ENCODE data around the gene CCDC51. TPM values are rescaled to one million over a fixed set of nuclear protein-coding genes. Genes with fewer than 3 reads are reported as not detected.

Gene CCDC51
- total and polyA plus RNA-seq, 2 experiments from 2014 or later, result 20.8 to 24.1 TPM

GRCh38 chr3:48418140-48418539 lies 21.8 kb downstream of the CCDC51 start:
- H3K36me3 Mint-ChIP-seq (ENCODE audit: low read depth), result peaks cover 76% of the 10 kb centered on the region
- Histone ChIP-seq H4K20me1 (replicated peaks; ENCODE audit: insufficient read depth) (peaks cover 14% of the 10 kb centered on the region; the same call in 1 of the 2 replicates), H3K79me2 (replicated peaks; ENCODE audit: insufficient read depth) (peaks cover 12% of the 10 kb centered on the region), H3K4me3 (no peak overlapping the region), H3K9me2 (ENCODE audit: insufficient read depth) (no peaks in the 10 kb centered on the region), H3K4me1 (ENCODE audit: insufficient read depth) (no peaks in the 10 kb centered on the region), H3K4me2 (no peak overlapping the region), H3K27me3 (ENCODE audit: insufficient read depth) (no peaks in the 10 kb centered on the region), H3K36me3 (ENCODE audit: insufficient read depth) (peaks cover 11% of the 10 kb centered on the region; the same call in 1 of the 2 replicates), H3F3A (replicated peaks; ENCODE audit: low read depth) (no peaks in the 10 kb centered on the region), H3K27ac (ENCODE audit: low read depth) (no peak overlapping the region), H2AFZ (no peak overlapping the region)
- H3K27ac Mint-ChIP-seq, result no peak overlapping the region
- ATAC-seq, result no peak
- H3K9me3 Mint-ChIP-seq, result no peaks in the 10 kb centered on the region
- H3K4me1 Mint-ChIP-seq, result 0 out of 3 replicates have a peak, but pooled peaks cover 3% of the 10 kb centered on the region
- peaks cover 15% of the 10 kb centered on the region for H3K27me3 Mint-ChIP-seq (ENCODE audit: insufficient read depth, low read depth, poor library complexity)
- no peak overlapping the region for H3K4me3 Mint-ChIP-seq
- TF ChIP-seq POLR2AphosphoS5 (IDR thresholded peaks at IDR 0.05; ENCODE audit: low read depth), result no peak
- DNase-seq (ENCODE audit: low spot score), result no peak

- Histone ChIP-seq H4K20me1 (replicated peaks; ENCODE audit: insufficient read depth) (peaks cover 12% of the 10 kb centered on the region; the same call in 1 of the 2 replicates), H3K27me3 (ENCODE audit: insufficient read depth) (no peaks in the 10 kb centered on the region), H2AFZ (no peak overlapping the region), H3K27ac (ENCODE audit: low read depth) (no peak overlapping the region), H3K79me2 (replicated peaks; ENCODE audit: insufficient read depth) (peaks cover 6% of the 10 kb centered on the region), H3K4me2 (no peak overlapping the region), H3K36me3 (ENCODE audit: insufficient read depth) (peaks cover 11% of the 10 kb centered on the region; the same call in 1 of the 2 replicates), H3K4me3 (no peak overlapping the region), H3K9me2 (ENCODE audit: insufficient read depth) (no peaks in the 10 kb centered on the region), H3F3A (replicated peaks; ENCODE audit: low read depth) (no peaks in the 10 kb centered on the region), H3K4me1 (ENCODE audit: insufficient read depth) (no peaks in the 10 kb centered on the region)
- no peaks in the 10 kb centered on the region for H3K4me1 Mint-ChIP-seq
- peaks cover 16% of the 10 kb centered on the region for H3K27me3 Mint-ChIP-seq (ENCODE audit: insufficient read depth, low read depth, poor library complexity)
- no peak overlapping the region for H3K27ac Mint-ChIP-seq
- ATAC-seq (no peak), DNase-seq (ENCODE audit: low spot score) (no peak)
- H3K4me3 Mint-ChIP-seq, result no peak overlapping the region
- peaks cover 77% of the 10 kb centered on the region for H3K36me3 Mint-ChIP-seq (ENCODE audit: low read depth)
- TF ChIP-seq POLR2AphosphoS5 (IDR thresholded peaks at IDR 0.05; ENCODE audit: low read depth) (no peak), REST (IDR thresholded peaks at IDR 0.05; ENCODE audit: unreplicated experiment) (no peak), ZNF462 (CRISPR knock-in tag; IDR thresholded peaks at IDR 0.05) (no peak), CTCF (conservative IDR thresholded peaks at IDR 0.05; ENCODE audit: low read depth in 2 of 2) (no peak), ZNF331 (CRISPR knock-in tag; IDR thresholded peaks at IDR 0.05; ENCODE audit: low read depth) (no peak), STAT1 (IDR thresholded peaks at IDR 0.05; ENCODE audit: unreplicated experiment) (no peak), EZH2phosphoT487 (IDR thresholded peaks at IDR 0.05; ENCODE audit: unreplicated experiment) (no peak), ZNF114 (CRISPR knock-in tag; IDR thresholded peaks at IDR 0.05) (no peak)
- H3K9me3 Mint-ChIP-seq, result no peaks in the 10 kb centered on the region
Observed at GRCh38 chr3:48417529-48418108, 22.3 kb downstream of the CCDC51 start.

Data from GM23338 (cell line).